Measurements from ENCODE around the gene RABL6. TPM values are rescaled to one million over a fixed set of nuclear protein-coding genes. Genes with fewer than 3 reads are reported as not detected.

The RABL6 gene
- polyA plus RNA-seq, 1 donor, result 97.3 TPM

GRCh38 chr9:136820971-136821825 lies 13.4 kb downstream of the RABL6 start:
- no peaks in the 10 kb centered on the region for H3K4me1 ChIP-seq (ENCODE audit: control insufficient read depth, insufficient read depth, low read length)
- no peaks in the 10 kb centered on the region for H3K9me3 ChIP-seq (ENCODE audit: control insufficient read depth, low read depth, low read length)
- WGBS (ENCODE audit: insufficient coverage, low lambda C conversion rate), result no CpG with 5 or more reads among the region's 83 CpGs
- H3K4me3 ChIP-seq (ENCODE audit: low read length), result no peak overlapping the region
- no peak overlapping the region for H3K27ac ChIP-seq (ENCODE audit: low read length)
- H3K36me3 ChIP-seq (ENCODE audit: control insufficient read depth, insufficient read depth, low read length), result peaks cover 42% of the 10 kb centered on the region
- H3K27me3 ChIP-seq (ENCODE audit: control insufficient read depth, insufficient read depth, low read length), result no peaks in the 10 kb centered on the region
- DNase-seq, result no peak

GRCh38 chr9:136821826-136822544 lies 14.2 kb downstream of the RABL6 start:
- Histone ChIP-seq H3K4me3 (ENCODE audit: low read length) (no peak overlapping the region), H3K27ac (ENCODE audit: low read length) (no peak overlapping the region)

GRCh38 chr9:136823136-136824046 lies 15.6 kb downstream of the RABL6 start:
- H3K9me3 ChIP-seq (ENCODE audit: control insufficient read depth, low read depth, low read length), result no peaks in the 10 kb centered on the region
- no CpG with 5 or more reads among the region's 30 CpGs for WGBS (ENCODE audit: insufficient coverage, low lambda C conversion rate)
- H3K4me1 ChIP-seq (ENCODE audit: control insufficient read depth, insufficient read depth, low read length), result no peaks in the 10 kb centered on the region
- H3K36me3 ChIP-seq (ENCODE audit: control insufficient read depth, insufficient read depth, low read length), result peaks cover 57% of the 10 kb centered on the region
- no peak for DNase-seq
- no peak overlapping the region for H3K4me3 ChIP-seq (ENCODE audit: low read length)
- H3K27me3 ChIP-seq (ENCODE audit: control insufficient read depth, insufficient read depth, low read length), result no peaks in the 10 kb centered on the region
- no peak overlapping the region for H3K27ac ChIP-seq (ENCODE audit: low read length)

More at GRCh38 chr9:136821826-136822544, 14.2 kb downstream of the RABL6 start:
- 75% methylated on average over 9 of the region's 42 CpGs for WGBS (ENCODE audit: insufficient coverage, low lambda C conversion rate)
- DNase-seq, result no peak
- no peaks in the 10 kb centered on the region for H3K4me1 ChIP-seq (ENCODE audit: control insufficient read depth, insufficient read depth, low read length)
- H3K9me3 ChIP-seq (ENCODE audit: control insufficient read depth, low read depth, low read length), result no peaks in the 10 kb centered on the region
- no peaks in the 10 kb centered on the region for H3K27me3 ChIP-seq (ENCODE audit: control insufficient read depth, insufficient read depth, low read length)
- peaks cover 50% of the 10 kb centered on the region for H3K36me3 ChIP-seq (ENCODE audit: control insufficient read depth, insufficient read depth, low read length)

- Histone ChIP-seq H3K9me3 (ENCODE audit: control insufficient read depth, low read depth, low read length) (no peaks in the 10 kb centered on the region), H3K4me3 (ENCODE audit: low read length) (no peak overlapping the region), H3K4me1 (ENCODE audit: control insufficient read depth, insufficient read depth, low read length) (no peaks in the 10 kb centered on the region), H3K27me3 (ENCODE audit: control insufficient read depth, insufficient read depth, low read length) (no peaks in the 10 kb centered on the region), H3K36me3 (ENCODE audit: control insufficient read depth, insufficient read depth, low read length) (peaks cover 70% of the 10 kb centered on the region), H3K27ac (ENCODE audit: low read length) (no peak overlapping the region)
- no CpG with 5 or more reads among the region's 21 CpGs for WGBS (ENCODE audit: insufficient coverage, low lambda C conversion rate)
- DNase-seq, result no peak
Measured at GRCh38 chr9:136824496-136825225, 16.9 kb downstream of the RABL6 start.

- Histone ChIP-seq H3K9me3 (ENCODE audit: control insufficient read depth, low read depth, low read length) (no peaks in the 10 kb centered on the region), H3K36me3 (ENCODE audit: control insufficient read depth, insufficient read depth, low read length) (peaks cover 79% of the 10 kb centered on the region), H3K4me1 (ENCODE audit: control insufficient read depth, insufficient read depth, low read length) (no peaks in the 10 kb centered on the region), H3K4me3 (ENCODE audit: low read length) (no peak overlapping the region), H3K27ac (ENCODE audit: low read length) (no peak overlapping the region), H3K27me3 (ENCODE audit: control insufficient read depth, insufficient read depth, low read length) (no peaks in the 10 kb centered on the region)
- DNase-seq, result no peak
- WGBS (ENCODE audit: insufficient coverage, low lambda C conversion rate), result no CpG with 5 or more reads among the region's 44 CpGs
Measured at GRCh38 chr9:136825295-136826187, 17.8 kb downstream of the RABL6 start.

- Histone ChIP-seq H3K27ac (ENCODE audit: low read length) (no peak overlapping the region), H3K36me3 (ENCODE audit: control insufficient read depth, insufficient read depth, low read length) (peaks cover 81% of the 10 kb centered on the region)
- WGBS (ENCODE audit: insufficient coverage, low lambda C conversion rate), result no CpG with 5 or more reads among the region's 17 CpGs
Measured at GRCh38 chr9:136826188-136826541, 18.4 kb downstream of the RABL6 start.

GRCh38 chr9:136826703-136827582 lies 19.2 kb downstream of the RABL6 start:
- H3K4me3 ChIP-seq (ENCODE audit: low read length), result no peak overlapping the region
- no peaks in the 10 kb centered on the region for H3K4me1 ChIP-seq (ENCODE audit: control insufficient read depth, insufficient read depth, low read length)
- H3K27me3 ChIP-seq (ENCODE audit: control insufficient read depth, insufficient read depth, low read length), result no peaks in the 10 kb centered on the region
- H3K9me3 ChIP-seq (ENCODE audit: control insufficient read depth, low read depth, low read length), result no peaks in the 10 kb centered on the region
- DNase-seq, result no peak
- H3K27ac ChIP-seq (ENCODE audit: low read length), result no peak overlapping the region
- peaks cover 89% of the 10 kb centered on the region for H3K36me3 ChIP-seq (ENCODE audit: control insufficient read depth, insufficient read depth, low read length)
- WGBS (ENCODE audit: insufficient coverage, low lambda C conversion rate), result no CpG with 5 or more reads among the region's 24 CpGs

More at GRCh38 chr9:136826188-136826541, 18.4 kb downstream of the RABL6 start:
- H3K4me1 ChIP-seq (ENCODE audit: control insufficient read depth, insufficient read depth, low read length), result no peaks in the 10 kb centered on the region
- no peak overlapping the region for H3K4me3 ChIP-seq (ENCODE audit: low read length)
- no peaks in the 10 kb centered on the region for H3K27me3 ChIP-seq (ENCODE audit: control insufficient read depth, insufficient read depth, low read length)
- no peaks in the 10 kb centered on the region for H3K9me3 ChIP-seq (ENCODE audit: control insufficient read depth, low read depth, low read length)
- DNase-seq, result no peak

- no peaks in the 10 kb centered on the region for H3K9me3 ChIP-seq (ENCODE audit: control insufficient read depth, low read depth, low read length)
- no CpG with 5 or more reads among the region's 14 CpGs for WGBS (ENCODE audit: insufficient coverage, low lambda C conversion rate)
- no peak overlapping the region for H3K4me3 ChIP-seq (ENCODE audit: low read length)
- no peak for DNase-seq
- H3K4me1 ChIP-seq (ENCODE audit: control insufficient read depth, insufficient read depth, low read length), result no peaks in the 10 kb centered on the region
- H3K27ac ChIP-seq (ENCODE audit: low read length), result no peak overlapping the region
- no peaks in the 10 kb centered on the region for H3K27me3 ChIP-seq (ENCODE audit: control insufficient read depth, insufficient read depth, low read length)
- peaks cover 96% of the 10 kb centered on the region for H3K36me3 ChIP-seq (ENCODE audit: control insufficient read depth, insufficient read depth, low read length)
Measured at GRCh38 chr9:136827794-136828473, 20.2 kb downstream of the RABL6 start.

Measured in large intestine (tissue), 3 donors.